MM.1S (cell line): ENCODE measurements around the gene OR10K2.

ENCODE experiments used
- DNase-seq: peaks from one replicate; pipeline ENCODE4 v3.0.0-alpha.2; 2015
- H2AFZ ChIP-seq: fragments of 300-600 bp; sonication (generic); 2 replicates; pipeline ENCODE4 v1.6.0; 2016; ENCODE audit warnings: antibody characterized with exemption, low read length
- H3F3A ChIP-seq: fragments of 300-600 bp; sonication (generic); 2 replicates; pipeline ENCODE4 v1.6.1; 2016; ENCODE audit warnings: mild to moderate bottlenecking, antibody characterized with exemption, low read length, moderate library complexity, mixed read lengths; ENCODE audit not compliant: insufficient read depth
- H3K27ac ChIP-seq: fragments of 300-600 bp; sonication (generic); 2 replicates; pipeline ENCODE4 v1.5.1; 2016; ENCODE audit warnings: mild to moderate bottlenecking, low read length
- H3K27me3 ChIP-seq: fragments of 300-600 bp; sonication (generic); replicated peaks from 2 replicates; pipeline ENCODE4 v1.6.0; 2016; ENCODE audit warnings: low read length; ENCODE audit not compliant: insufficient read depth
- H3K36me3 ChIP-seq: fragments of 300-600 bp; sonication (generic); replicated peaks from 2 replicates; pipeline ENCODE4 v1.6.1; 2016; ENCODE audit warnings: mild to moderate bottlenecking, low read length, mixed read lengths; ENCODE audit not compliant: insufficient read depth
- H3K4me1 ChIP-seq: fragments of 300-600 bp; sonication (generic); 2 replicates; pipeline ENCODE4 v1.6.1; 2016; ENCODE audit warnings: low read length, mixed read lengths
- H3K4me2 ChIP-seq: fragments of 300-600 bp; sonication (generic); 2 replicates; pipeline ENCODE4 v1.6.0; 2016; ENCODE audit warnings: low read depth, low read length
- H3K4me3 ChIP-seq: fragments of 300-600 bp; sonication (generic); 2 replicates; pipeline ENCODE4 v1.5.1; 2016; ENCODE audit warnings: low read length, mixed read lengths
- H3K79me2 ChIP-seq: fragments of 300-600 bp; sonication (generic); 2 replicates; pipeline ENCODE4 v1.6.1; 2016; ENCODE audit warnings: mixed run types, low read length, mixed read lengths
- H3K9ac ChIP-seq: fragments of 300-600 bp; sonication (generic); 2 replicates; pipeline ENCODE4 v1.6.1; 2016; ENCODE audit warnings: low read length, mixed read lengths
- H3K9me2 ChIP-seq: fragments of 300-600 bp; sonication (generic); replicated peaks from 2 replicates; pipeline ENCODE4 v1.6.1; 2016; ENCODE audit warnings: mild to moderate bottlenecking, low read length, mixed read lengths; ENCODE audit not compliant: insufficient read depth
- H3K9me3 ChIP-seq: fragments of 300-600 bp; sonication (generic); replicated peaks from 2 replicates; pipeline ENCODE4 v1.6.1; 2016; ENCODE audit warnings: mild to moderate bottlenecking, low read length, mixed read lengths; ENCODE audit not compliant: insufficient read depth
- H4K20me1 ChIP-seq: fragments of 300-600 bp; sonication (generic); 2 replicates; pipeline ENCODE4 v1.6.1; 2016; ENCODE audit warnings: mild to moderate bottlenecking, low read length, moderate library complexity, mixed read lengths; ENCODE audit not compliant: insufficient read depth
- EZH2 ChIP-seq: fragments of 300-600 bp; sonication (generic); optimal IDR thresholded peaks from 2 replicates; pipeline ENCODE3; 2017; ENCODE audit warnings: low read depth, mild to moderate bottlenecking, antibody characterized with exemption, low read length, mixed read lengths
- EZH2phosphoT487 ChIP-seq: fragments of 300-600 bp; sonication (generic); IDR thresholded peaks from 2 replicates; pipeline ENCODE4 v1.6.1; 2018; ENCODE audit warnings: antibody characterized with exemption, low read length
- TF ChIP-seq, protein P1 (sequence below): fragments of 300-600 bp; sonication (generic); IDR thresholded peaks from 2 replicates; pipeline ENCODE4 v1.5.1; 2016; ENCODE audit warnings: antibody characterized with exemption, low read length, mixed read lengths

Gene OR10K2, protein sequence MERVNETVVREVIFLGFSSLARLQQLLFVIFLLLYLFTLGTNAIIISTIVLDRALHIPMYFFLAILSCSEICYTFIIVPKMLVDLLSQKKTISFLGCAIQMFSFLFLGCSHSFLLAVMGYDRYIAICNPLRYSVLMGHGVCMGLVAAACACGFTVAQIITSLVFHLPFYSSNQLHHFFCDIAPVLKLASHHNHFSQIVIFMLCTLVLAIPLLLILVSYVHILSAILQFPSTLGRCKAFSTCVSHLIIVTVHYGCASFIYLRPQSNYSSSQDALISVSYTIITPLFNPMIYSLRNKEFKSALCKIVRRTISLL

DNA sequence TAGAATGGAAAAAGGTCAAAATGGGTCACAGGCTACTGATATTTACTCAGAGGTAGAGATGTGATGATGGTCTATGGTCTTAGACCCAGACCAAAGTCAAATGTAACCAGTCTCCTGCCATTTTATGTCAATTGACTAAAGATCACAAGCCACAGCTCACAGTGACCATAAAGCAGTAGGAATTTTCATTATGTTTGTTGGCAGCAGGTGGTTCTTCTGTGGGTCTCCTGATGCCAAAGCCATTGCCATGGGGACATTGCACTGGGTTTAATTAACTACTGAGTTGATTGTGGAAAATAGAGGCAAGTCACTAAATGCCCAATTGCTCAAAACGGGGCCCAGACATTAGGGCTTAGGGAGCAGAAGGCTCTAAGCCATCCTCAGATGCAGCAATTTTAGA, at the start of gene OR10K2:
Gene OR10K2 (minus strand): TSS at position 101 of the 400 bp plus-strand sequence. CDS start 5,371 bp downstream, outside the sequence.
- H3K36me3 ChIP-seq, result no peaks in the 10 kb centered on the region
- no peaks in the 10 kb centered on the region for H3K9me3 ChIP-seq
- no peak within 1 kb of the TSS for H3K4me2 ChIP-seq
- no peaks in the 10 kb centered on the region for H3K9me2 ChIP-seq
- H4K20me1 ChIP-seq, result no peaks in the 10 kb centered on the region
- H3K27ac ChIP-seq, result no peak within 1 kb of the TSS
- H3K4me1 ChIP-seq, result no peaks in the 10 kb centered on the region
- H3K4me3 ChIP-seq, result no peak within 1 kb of the TSS
- TF ChIP-seq, protein P1, sequence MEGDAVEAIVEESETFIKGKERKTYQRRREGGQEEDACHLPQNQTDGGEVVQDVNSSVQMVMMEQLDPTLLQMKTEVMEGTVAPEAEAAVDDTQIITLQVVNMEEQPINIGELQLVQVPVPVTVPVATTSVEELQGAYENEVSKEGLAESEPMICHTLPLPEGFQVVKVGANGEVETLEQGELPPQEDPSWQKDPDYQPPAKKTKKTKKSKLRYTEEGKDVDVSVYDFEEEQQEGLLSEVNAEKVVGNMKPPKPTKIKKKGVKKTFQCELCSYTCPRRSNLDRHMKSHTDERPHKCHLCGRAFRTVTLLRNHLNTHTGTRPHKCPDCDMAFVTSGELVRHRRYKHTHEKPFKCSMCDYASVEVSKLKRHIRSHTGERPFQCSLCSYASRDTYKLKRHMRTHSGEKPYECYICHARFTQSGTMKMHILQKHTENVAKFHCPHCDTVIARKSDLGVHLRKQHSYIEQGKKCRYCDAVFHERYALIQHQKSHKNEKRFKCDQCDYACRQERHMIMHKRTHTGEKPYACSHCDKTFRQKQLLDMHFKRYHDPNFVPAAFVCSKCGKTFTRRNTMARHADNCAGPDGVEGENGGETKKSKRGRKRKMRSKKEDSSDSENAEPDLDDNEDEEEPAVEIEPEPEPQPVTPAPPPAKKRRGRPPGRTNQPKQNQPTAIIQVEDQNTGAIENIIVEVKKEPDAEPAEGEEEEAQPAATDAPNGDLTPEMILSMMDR, result no peak
- TF ChIP-seq EZH2, result no peak
- TF ChIP-seq EZH2phosphoT487, result no peak
- no peak within 1 kb of the TSS for H3K9ac ChIP-seq
- H3F3A ChIP-seq, result no peaks in the 10 kb centered on the region
- DNase-seq, result no peak
- no peak within 1 kb of the TSS for H2AFZ ChIP-seq
- H3K79me2 ChIP-seq, result no peaks in the 10 kb centered on the region
- H3K27me3 ChIP-seq, result no peaks in the 10 kb centered on the region

DNA sequence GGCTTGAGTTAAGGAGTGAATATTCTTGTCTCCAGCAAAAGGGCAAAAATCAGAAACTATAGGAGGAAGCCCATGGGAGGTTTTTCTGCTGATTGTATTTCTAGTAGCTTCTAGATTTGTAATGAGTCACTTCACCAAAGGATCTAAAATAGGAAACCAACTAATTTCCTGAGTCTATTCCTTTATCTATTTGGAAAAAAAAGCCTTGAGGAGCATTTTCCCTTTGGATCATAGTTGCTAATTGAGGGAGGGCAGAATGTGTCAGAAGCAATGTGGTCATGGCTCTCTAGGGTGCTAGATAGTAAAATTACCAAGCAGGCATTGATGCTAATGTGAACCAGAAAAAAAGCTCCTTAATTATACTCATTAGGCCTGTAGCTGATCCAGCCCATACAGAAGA, 45.9 kb upstream of the OR10K2 start, which contains the start of gene OR10R2:
Gene OR10R2 (plus strand): TSS at position 301 of the 400 bp plus-strand sequence. CDS start 106 bp downstream, outside the sequence.
- no peaks in the 10 kb centered on the region for H3K9me3 ChIP-seq
- H3K79me2 ChIP-seq, result no peaks in the 10 kb centered on the region
- no peak within 1 kb of the TSS for H3K9ac ChIP-seq
- DNase-seq, result no peak
- no peaks in the 10 kb centered on the region for H3F3A ChIP-seq
- H2AFZ ChIP-seq, result no peak within 1 kb of the TSS
- TF ChIP-seq, protein P1, result no peak
- no peak for TF ChIP-seq EZH2
- no peak for TF ChIP-seq EZH2phosphoT487
- no peaks in the 10 kb centered on the region for H3K27me3 ChIP-seq
- no peaks in the 10 kb centered on the region for H3K4me1 ChIP-seq
- H3K4me2 ChIP-seq, result no peak within 1 kb of the TSS
- no peaks in the 10 kb centered on the region for H4K20me1 ChIP-seq
- no peaks in the 10 kb centered on the region for H3K36me3 ChIP-seq
- H3K4me3 ChIP-seq, result no peak within 1 kb of the TSS
- no peaks in the 10 kb centered on the region for H3K9me2 ChIP-seq
- no peak within 1 kb of the TSS for H3K27ac ChIP-seq

DNA sequence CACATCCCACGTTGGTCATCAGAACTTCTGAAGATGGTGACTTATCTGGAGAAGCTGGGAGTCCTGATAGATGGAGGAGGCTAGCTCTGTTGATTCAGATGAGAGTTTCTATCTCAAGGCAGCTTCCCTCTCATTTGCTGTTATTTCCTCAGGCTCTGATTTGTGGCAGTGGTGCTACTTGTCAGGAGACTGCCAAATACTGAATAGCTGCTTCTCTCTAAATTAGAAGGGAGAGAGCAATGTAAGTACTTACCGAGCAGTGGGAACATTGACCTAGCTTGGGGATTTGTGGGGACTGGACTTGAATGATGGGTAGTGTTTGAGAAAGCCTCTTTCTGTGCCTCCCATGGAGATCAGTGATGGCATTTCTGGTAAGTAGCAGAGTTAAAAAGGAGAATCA, 35.5 kb upstream of the OR10K2 start, which contains the start of gene OR10K1:
Gene OR10K1 (plus strand): TSS at position 301 of the 400 bp plus-strand sequence. CDS start 3,728 bp downstream, outside the sequence.
- H3K79me2 ChIP-seq, result no peaks in the 10 kb centered on the region
- H4K20me1 ChIP-seq, result no peaks in the 10 kb centered on the region
- H3K27ac ChIP-seq, result no peak within 1 kb of the TSS
- H3K9me3 ChIP-seq, result no peaks in the 10 kb centered on the region
- H3K9me2 ChIP-seq, result no peaks in the 10 kb centered on the region
- H3K36me3 ChIP-seq, result no peaks in the 10 kb centered on the region
- no peak within 1 kb of the TSS for H3K4me2 ChIP-seq
- no peak within 1 kb of the TSS for H3K9ac ChIP-seq
- TF ChIP-seq, protein P1, result no peak
- TF ChIP-seq EZH2phosphoT487 (no peak), EZH2 (no peak)
- H3K4me3 ChIP-seq, result no peak within 1 kb of the TSS
- no peaks in the 10 kb centered on the region for H3K4me1 ChIP-seq
- no peak within 1 kb of the TSS for H2AFZ ChIP-seq
- H3F3A ChIP-seq, result no peaks in the 10 kb centered on the region
- H3K27me3 ChIP-seq, result no peaks in the 10 kb centered on the region
- no peak for DNase-seq
